Neural cell (in vitro differentiated cells): ENCODE results near the gene RXFP3.

Experiments
- CTCF ChIP-seq: fragments of 450-650 bp; IDR thresholded peaks from 2 replicates; pipeline ENCODE4 v1.5.1; 2014; ENCODE audit warnings: antibody characterized with exemption, mild to moderate bottlenecking, moderate library complexity; ENCODE audit not compliant: poor library complexity, severe bottlenecking
- EP300 ChIP-seq: fragments of 450-650 bp; conservative IDR thresholded peaks from 2 replicates; pipeline ENCODE4 v1.6.1; 2014; ENCODE audit warnings: antibody characterized with exemption, mild to moderate bottlenecking, moderate library complexity; ENCODE audit not compliant: poor library complexity, severe bottlenecking
- EZH2 ChIP-seq: fragments of 200-600, 300-800 bp; shearing (Covaris generic), sonication (generic); IDR thresholded peaks from 2 replicates; pipeline ENCODE4 v1.6.1; 2014; ENCODE audit warnings: antibody characterized with exemption, low read length, borderline replicate concordance, mild to moderate bottlenecking; ENCODE audit not compliant: insufficient read depth, poor library complexity, severe bottlenecking
- POLR2AphosphoS5 ChIP-seq: IDR thresholded peaks from 2 replicates; pipeline ENCODE4 v1.6.1; 2012
- RAD21 ChIP-seq: fragments of 450-650 bp; conservative IDR thresholded peaks from 2 replicates; pipeline ENCODE4 v1.6.1; 2014; ENCODE audit warnings: antibody characterized with exemption, mild to moderate bottlenecking, moderate library complexity

DNA sequence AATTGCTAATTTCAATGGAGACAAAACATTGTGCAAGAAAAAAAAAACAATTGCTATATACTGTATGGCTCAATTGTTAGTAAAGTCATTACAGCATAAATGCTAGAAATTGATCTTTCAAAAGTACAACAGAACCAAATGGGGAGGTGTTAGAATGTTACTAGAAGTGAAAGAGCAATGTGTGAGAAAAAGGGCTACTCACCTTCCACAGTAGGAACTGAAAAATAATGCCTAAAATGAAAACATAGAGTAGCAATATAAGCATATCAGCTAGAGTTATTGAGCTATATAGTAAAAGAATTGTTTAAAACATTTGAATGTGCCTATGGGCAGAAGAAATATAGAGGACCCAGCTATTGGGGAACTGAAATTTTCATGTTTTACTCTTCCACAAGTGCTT, 10.9 kb upstream of the RXFP3 start:
- TF ChIP-seq CTCF (no peak), EZH2 (no peak), POLR2AphosphoS5 (no peak), EP300 (no peak), RAD21 (no peak)
